IMR-90 (cell line): ENCODE data around the gene DHCR7. TPM values are rescaled to one million over a fixed set of nuclear protein-coding genes. Genes with fewer than 3 reads are reported as not detected.

Experiments used
- ATAC-seq: fragments of 200-7000 bp; cut with Tn5 transposase; 2 replicates; pipeline ENCODE4 v1.9.1; 2020; ENCODE audit warnings: low read depth, mild to moderate bottlenecking, moderate library complexity
- BruUV-seq: library from RNA; stranded (reverse); fragments of 400-500 nt; replicated peaks from 2 replicates; lab custom pipeline; 2021; lab: Mats Ljungman, UMichigan
- CTCF ChIA-PET: fragments of 300-600 bp; formaldehyde crosslinking; extraction: SDS; loops from one replicate; lab custom pipeline; 2021; ENCODE audit warnings: antibody characterized with exemption; lab: Yijun Ruan, JAX
- POLR2A ChIA-PET: fragments of 300-600 bp; sonication (Branson Sonifier 250); formaldehyde crosslinking; loops from one replicate; lab custom pipeline; 2022; ENCODE audit warnings: antibody characterized with exemption; ENCODE audit not compliant: unreplicated experiment; lab: Charles Lee
- DNase-seq: peaks from one replicate; pipeline ENCODE4 v3.0.0; 2013
- H2AFZ ChIP-seq: replicated peaks from 2 replicates; pipeline ENCODE3; 2013; ENCODE audit warnings: low read length, mild to moderate bottlenecking; ENCODE audit not compliant: poor library complexity
- H2AK5ac ChIP-seq: 2 replicates; pipeline ENCODE4 v1.6.1; 2013; ENCODE audit warnings: low read depth, low read length, inconsistent platforms
- H2AK9ac ChIP-seq: replicated peaks from 2 replicates; pipeline ENCODE3; 2013; ENCODE audit warnings: mild to moderate bottlenecking, low read depth, low read length, moderate library complexity; ENCODE audit not compliant: poor library complexity
- H2BK120ac ChIP-seq: 2 replicates; pipeline ENCODE4 v1.6.1; 2013; ENCODE audit warnings: low read depth, low read length, inconsistent platforms
- H2BK15ac ChIP-seq: 3 replicates; pipeline ENCODE4 v1.6.1; 2013; ENCODE audit warnings: low read depth, low read length, inconsistent platforms
- H2BK20ac ChIP-seq: 2 replicates; pipeline ENCODE4 v1.6.1; 2013; ENCODE audit warnings: low read depth, mild to moderate bottlenecking, inconsistent platforms, low read length, moderate library complexity
- H2BK5ac ChIP-seq: 2 replicates; pipeline ENCODE4 v1.6.1; 2013; ENCODE audit warnings: mild to moderate bottlenecking, low read depth, low read length, inconsistent platforms; ENCODE audit not compliant: poor library complexity, severe bottlenecking
- H3K14ac ChIP-seq: replicated peaks from 2 replicates; pipeline ENCODE4 v1.6.1; 2013; ENCODE audit warnings: low read depth, low read length, inconsistent platforms
- H3K18ac ChIP-seq: 2 replicates; pipeline ENCODE4 v1.6.1; 2013; ENCODE audit warnings: low read depth, low read length, control low read depth
- H3K23ac ChIP-seq: 2 replicates; pipeline ENCODE4 v1.6.1; 2013; ENCODE audit warnings: low read depth, low read length, inconsistent platforms
- H3K27ac ChIP-seq: 2 replicates; pipeline ENCODE4 v1.5.1; 2013; ENCODE audit warnings: mild to moderate bottlenecking, control low read depth, low read length; ENCODE audit not compliant: insufficient read depth
- H3K27me3 ChIP-seq: 2 replicates; pipeline ENCODE4 v1.6.1; 2013; ENCODE audit warnings: low read length; ENCODE audit not compliant: control insufficient read depth, insufficient read depth
- H3K36me3 ChIP-seq: 2 replicates; pipeline ENCODE4 v1.6.1; 2013; ENCODE audit warnings: low read length, mixed read lengths; ENCODE audit not compliant: control insufficient read depth, insufficient read depth
- H3K4ac ChIP-seq: 2 replicates; pipeline ENCODE4 v1.6.1; 2013; ENCODE audit warnings: low read depth, low read length, inconsistent platforms
- H3K4me1 ChIP-seq: 2 replicates; pipeline ENCODE4 v1.6.1; 2013; ENCODE audit warnings: low read length, mixed read lengths; ENCODE audit not compliant: control insufficient read depth, insufficient read depth
- H3K4me2 ChIP-seq: 2 replicates; pipeline ENCODE4 v1.6.1; 2013; ENCODE audit warnings: low read depth, mild to moderate bottlenecking, control low read depth, low read length, moderate library complexity
- H3K4me3 ChIP-seq: 2 replicates; pipeline ENCODE4 v1.5.1; 2013; ENCODE audit warnings: low read depth, mild to moderate bottlenecking, control low read depth, low read length, moderate library complexity; ENCODE audit not compliant: insufficient read depth
- H3K56ac ChIP-seq: 2 replicates; pipeline ENCODE4 v1.6.1; 2013; ENCODE audit warnings: low read length, inconsistent platforms; ENCODE audit not compliant: insufficient read depth; ENCODE audit errors: extremely low read depth
- H3K79me1 ChIP-seq, 2 experiments: 2 replicates each; pipeline ENCODE4 v1.6.1; 2013; ENCODE audit warnings: low read length in 2 of 2, inconsistent platforms in 1 of 2, low read depth in 1 of 2
- H3K9ac ChIP-seq: 2 replicates; pipeline ENCODE4 v1.6.1; 2013; ENCODE audit warnings: low read depth, low read length, control low read depth
- H3K9me1 ChIP-seq: 2 replicates; pipeline ENCODE4 v1.6.1; 2013; ENCODE audit warnings: low read length, inconsistent platforms; ENCODE audit not compliant: insufficient read depth
- H3K9me3 ChIP-seq: 2 replicates; pipeline ENCODE4 v1.6.1; 2013; ENCODE audit warnings: low read length; ENCODE audit not compliant: control insufficient read depth, insufficient read depth
- H4K20me1 ChIP-seq: 2 replicates; pipeline ENCODE4 v1.6.1; 2013; ENCODE audit warnings: low read length, inconsistent platforms; ENCODE audit not compliant: insufficient read depth
- H4K5ac ChIP-seq: 2 replicates; pipeline ENCODE4 v1.6.1; 2013; ENCODE audit warnings: mild to moderate bottlenecking, low read depth, low read length, control low read depth
- H4K8ac ChIP-seq, 2 experiments: 2 replicates each; pipeline ENCODE4 v1.6.1; 2013; ENCODE audit warnings: low read depth in 2 of 2, low read length in 2 of 2, control low read depth in 1 of 2, inconsistent platforms in 1 of 2
- H4K91ac ChIP-seq: 2 replicates; pipeline ENCODE4 v1.6.1; 2013; ENCODE audit warnings: low read depth, low read length, inconsistent platforms; ENCODE audit not compliant: insufficient read depth
- BHLHE40 ChIP-seq: fragments of 150-350 bp; IDR thresholded peaks from 2 replicates; pipeline ENCODE4 v1.6.1; 2016; ENCODE audit warnings: mild to moderate bottlenecking, low read depth, low read length
- CHD1 ChIP-seq: IDR thresholded peaks from 2 replicates; pipeline ENCODE4 v1.6.1; 2012; ENCODE audit warnings: low read depth, low read length, improper control_type of control experiment
- ELK1 ChIP-seq: fragments of 150-350 bp; IDR thresholded peaks from 2 replicates; pipeline ENCODE4 v1.6.1; 2016; ENCODE audit warnings: low read depth, mild to moderate bottlenecking, low read length, moderate library complexity, borderline replicate concordance
- MAZ ChIP-seq: IDR thresholded peaks from 2 replicates; pipeline ENCODE4 v1.6.1; 2012; ENCODE audit warnings: low read depth, mild to moderate bottlenecking, low read length, improper control_type of control experiment, moderate library complexity, borderline replicate concordance
- RCOR1 ChIP-seq: IDR thresholded peaks from 2 replicates; pipeline ENCODE4 v1.6.1; 2012; ENCODE audit warnings: mild to moderate bottlenecking, low read length, improper control_type of control experiment; ENCODE audit not compliant: insufficient replicate concordance
- SMC3 ChIP-seq: fragments of 150-350 bp; IDR thresholded peaks from 2 replicates; pipeline ENCODE4 v1.6.1; 2016; ENCODE audit warnings: low read depth, mild to moderate bottlenecking, antibody characterized with exemption, low read length, moderate library complexity
- USF2 ChIP-seq: fragments of 150-350 bp; IDR thresholded peaks from 2 replicates; pipeline ENCODE4 v1.6.1; 2017; ENCODE audit warnings: mild to moderate bottlenecking, antibody characterized with exemption, low read length, low read depth
- WGBS, 2 experiments: methylation state at CpG; one replicate each; pipeline versions ENCODE4 v1.1.5 to v1.1.7; 2013; ENCODE audit warnings: missing lambda C conversion rate in 2 of 2; ENCODE audit not compliant: insufficient read length in 1 of 2; ENCODE audit errors: extremely low coverage in 2 of 2; 5-methylcytosine and 5-hydroxymethylcytosine counted together
- dilution Hi-C: fragments of 300-500 bp; cut with HindIII; formaldehyde crosslinking; loops from one replicate; pipeline ENCODE4 v1.14.3; 2018; ENCODE audit warnings: low sequenced_read_pairs; ENCODE audit not compliant: unreplicated experiment
- in situ Hi-C: fragments of 300-500 bp; cut with MboI; formaldehyde crosslinking; loops from 3 replicates; pipeline ENCODE4 v1.14.3; 2019; ENCODE audit warnings: low sequenced_read_pairs, inconsistent platforms, mixed read lengths
- intact Hi-C: fragments of 100-400 bp; cut with micrococcal nuclease; formaldehyde crosslinking; loops from 2 replicates; pipeline ENCODE4 v1.10.0; 2022
- polyA plus RNA-seq, 3 experiments: library from polyadenylated mRNA; depleted of rRNA; stranded (reverse); fragments of >200 nt; gene quantifications; 2 replicates each; pipeline ENCODE4 v1.2.3, GENCODE V29; 2012; ENCODE audit warnings: low replicate concordance in 1 of 3
- total RNA-seq: library from RNA; depleted of rRNA; stranded (reverse); fragments of >200 nt; gene quantifications from 2 replicates; pipeline ENCODE4 v1.2.3, GENCODE V29; 2012
- TF ChIP-seq, protein P1 (sequence below): conservative IDR thresholded peaks from 2 replicates; pipeline ENCODE4 v1.5.1; 2012; ENCODE audit warnings: mild to moderate bottlenecking, low read depth, low read length, improper control_type of control experiment

The DHCR7 gene
- total and polyA plus RNA-seq, 2 of the 4 experiments (the other 2 are of a cell fraction) = 22.0 to 43.3 TPM

- ATAC-seq (no peak), DNase-seq (no peak)
- no peak overlapping the region for H3K27ac ChIP-seq
- no peak overlapping the region for H3K4me2 ChIP-seq
- H2BK20ac ChIP-seq = no peak overlapping the region
- no peak overlapping the region for H2BK5ac ChIP-seq
- dilution Hi-C loops (no loop called here), in situ Hi-C loops (no loop called here), intact Hi-C loops (no loop called here)
- H3K4me3 ChIP-seq = no peak overlapping the region
- H3K4ac ChIP-seq = no peak overlapping the region
- no peak overlapping the region for H4K8ac ChIP-seq
- no peak overlapping the region for H2AK5ac ChIP-seq
- H3K23ac ChIP-seq = no peak overlapping the region
- no peak overlapping the region for H4K91ac ChIP-seq
- no peak overlapping the region for H2BK15ac ChIP-seq
- no peak overlapping the region for H4K5ac ChIP-seq
- 62% methylated on average over 2 of the region's 8 CpGs; no CpG with 5 or more reads in 1 of the 2 experiments for WGBS, 2 experiments
- no peaks in the 10 kb centered on the region for H3K36me3 ChIP-seq
- no peak overlapping the region for H3K18ac ChIP-seq
- no peak overlapping the region for H2AK9ac ChIP-seq
- H3K9me1 ChIP-seq = no peaks in the 10 kb centered on the region
- no TSS peak for BruUV-seq
- no peak overlapping the region for H3K56ac ChIP-seq
- H3K14ac ChIP-seq = no peak overlapping the region
- H3K79me1 ChIP-seq = no peaks in the 10 kb centered on the region
- H3K4me1 ChIP-seq = no peaks in the 10 kb centered on the region
- peaks cover 20% of the 10 kb centered on the region for H3K27me3 ChIP-seq
- no peak overlapping the region for H2BK120ac ChIP-seq
- H3K9ac ChIP-seq = no peak overlapping the region
- H4K20me1 ChIP-seq = no peaks in the 10 kb centered on the region
- no peak overlapping the region for H2AFZ ChIP-seq
- H3K9me3 ChIP-seq = no peaks in the 10 kb centered on the region
- ChIA-PET CTCF (no interaction called here), POLR2A (no interaction called here)
- TF ChIP-seq USF2 = no peak
- no peak for TF ChIP-seq ELK1
- TF ChIP-seq MAZ = no peak
- TF ChIP-seq BHLHE40 = no peak
- TF ChIP-seq CHD1 = no peak
- TF ChIP-seq, protein P1, sequence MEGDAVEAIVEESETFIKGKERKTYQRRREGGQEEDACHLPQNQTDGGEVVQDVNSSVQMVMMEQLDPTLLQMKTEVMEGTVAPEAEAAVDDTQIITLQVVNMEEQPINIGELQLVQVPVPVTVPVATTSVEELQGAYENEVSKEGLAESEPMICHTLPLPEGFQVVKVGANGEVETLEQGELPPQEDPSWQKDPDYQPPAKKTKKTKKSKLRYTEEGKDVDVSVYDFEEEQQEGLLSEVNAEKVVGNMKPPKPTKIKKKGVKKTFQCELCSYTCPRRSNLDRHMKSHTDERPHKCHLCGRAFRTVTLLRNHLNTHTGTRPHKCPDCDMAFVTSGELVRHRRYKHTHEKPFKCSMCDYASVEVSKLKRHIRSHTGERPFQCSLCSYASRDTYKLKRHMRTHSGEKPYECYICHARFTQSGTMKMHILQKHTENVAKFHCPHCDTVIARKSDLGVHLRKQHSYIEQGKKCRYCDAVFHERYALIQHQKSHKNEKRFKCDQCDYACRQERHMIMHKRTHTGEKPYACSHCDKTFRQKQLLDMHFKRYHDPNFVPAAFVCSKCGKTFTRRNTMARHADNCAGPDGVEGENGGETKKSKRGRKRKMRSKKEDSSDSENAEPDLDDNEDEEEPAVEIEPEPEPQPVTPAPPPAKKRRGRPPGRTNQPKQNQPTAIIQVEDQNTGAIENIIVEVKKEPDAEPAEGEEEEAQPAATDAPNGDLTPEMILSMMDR = no peak
- no peak for TF ChIP-seq SMC3
- no peak for TF ChIP-seq RCOR1
Measured at GRCh38 chr11:71418643-71419042, 29.6 kb downstream of the DHCR7 start.
